GM06990 (cell line): Measurements from ENCODE around the gene EXOSC5.
"Not testable (repeated sequence)": the region's sequence is repeated elsewhere in the genome, so short reads cannot be mapped to it uniquely, and the experiment has no call there.

Experiments used
- DNase-seq: peaks from one replicate; pipeline ENCODE4 v3.0.0-alpha.2; 2011; ENCODE audit not compliant: insufficient read length; ENCODE audit errors: extremely low read depth
- H3K27me3 ChIP-seq: replicated peaks from 2 replicates; pipeline ENCODE4 v1.6.0; 2011; ENCODE audit warnings: low read length; ENCODE audit not compliant: control insufficient read depth, insufficient read depth
- H3K36me3 ChIP-seq: 2 replicates; pipeline ENCODE4 v1.5.1; 2011; ENCODE audit warnings: low read length; ENCODE audit not compliant: control insufficient read depth, insufficient read depth
- H3K4me3 ChIP-seq: replicated peaks from 2 replicates; pipeline ENCODE4 v1.5.1; 2011; ENCODE audit warnings: low read depth, mild to moderate bottlenecking, control low read depth, low read length
- TF ChIP-seq, protein P1 (sequence below): IDR thresholded peaks from 2 replicates; pipeline ENCODE4 v1.5.1; 2011; ENCODE audit warnings: low read length, control low read depth, mild to moderate bottlenecking, inconsistent platforms; ENCODE audit not compliant: insufficient read depth, poor library complexity, severe bottlenecking

Gene EXOSC5

DNA sequence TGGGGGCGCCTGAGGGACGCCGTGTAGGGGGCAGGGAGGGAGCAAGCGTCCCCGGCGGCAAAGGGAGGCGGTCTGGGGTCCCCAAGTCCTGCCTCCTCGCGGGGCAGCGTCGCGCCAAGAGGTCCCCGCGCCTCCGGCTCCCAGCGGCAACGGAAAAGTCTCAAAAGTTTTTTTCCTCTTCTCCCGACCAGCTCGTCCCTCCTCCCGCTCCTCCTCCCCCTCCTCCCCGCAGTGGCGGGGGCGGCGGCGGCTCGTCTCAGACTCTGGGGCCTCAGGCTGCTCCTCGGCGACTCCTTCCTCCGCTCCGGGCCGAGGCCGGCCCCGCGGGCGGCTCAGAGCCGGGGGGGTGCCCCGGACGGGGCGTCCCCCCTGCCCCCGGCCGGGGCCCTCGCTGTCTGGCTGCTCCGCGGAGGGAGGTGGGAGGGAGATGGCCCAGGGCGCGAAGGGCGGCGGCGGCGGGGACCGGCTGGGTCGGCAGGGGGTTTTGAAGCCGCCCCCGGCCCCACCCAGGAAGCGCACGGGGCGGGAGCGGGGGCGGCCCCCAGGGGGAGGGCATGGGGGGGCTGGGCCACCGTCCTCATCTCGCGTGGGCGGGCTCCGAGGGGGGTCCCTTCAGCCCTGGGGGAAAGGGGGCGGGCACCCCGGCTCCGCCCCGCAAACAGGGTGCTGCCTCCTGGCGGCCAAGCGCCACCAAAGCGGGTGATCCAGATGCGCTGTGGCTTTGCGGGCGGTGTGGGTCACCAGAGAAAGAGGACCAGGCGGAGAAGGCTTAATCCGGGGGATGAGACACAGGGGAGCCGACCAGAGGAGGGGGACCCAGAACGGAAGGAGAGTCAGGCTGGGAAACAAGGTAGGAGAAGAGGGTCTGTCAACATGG lies 43.5 kb downstream of the EXOSC5 start, which contains the start of gene TGFB1:
TGFB1 (minus strand) TSS at position 457 of the 877 bp plus-strand sequence. CDS start 878 bp downstream, outside the sequence.
- TF ChIP-seq, protein P1, sequence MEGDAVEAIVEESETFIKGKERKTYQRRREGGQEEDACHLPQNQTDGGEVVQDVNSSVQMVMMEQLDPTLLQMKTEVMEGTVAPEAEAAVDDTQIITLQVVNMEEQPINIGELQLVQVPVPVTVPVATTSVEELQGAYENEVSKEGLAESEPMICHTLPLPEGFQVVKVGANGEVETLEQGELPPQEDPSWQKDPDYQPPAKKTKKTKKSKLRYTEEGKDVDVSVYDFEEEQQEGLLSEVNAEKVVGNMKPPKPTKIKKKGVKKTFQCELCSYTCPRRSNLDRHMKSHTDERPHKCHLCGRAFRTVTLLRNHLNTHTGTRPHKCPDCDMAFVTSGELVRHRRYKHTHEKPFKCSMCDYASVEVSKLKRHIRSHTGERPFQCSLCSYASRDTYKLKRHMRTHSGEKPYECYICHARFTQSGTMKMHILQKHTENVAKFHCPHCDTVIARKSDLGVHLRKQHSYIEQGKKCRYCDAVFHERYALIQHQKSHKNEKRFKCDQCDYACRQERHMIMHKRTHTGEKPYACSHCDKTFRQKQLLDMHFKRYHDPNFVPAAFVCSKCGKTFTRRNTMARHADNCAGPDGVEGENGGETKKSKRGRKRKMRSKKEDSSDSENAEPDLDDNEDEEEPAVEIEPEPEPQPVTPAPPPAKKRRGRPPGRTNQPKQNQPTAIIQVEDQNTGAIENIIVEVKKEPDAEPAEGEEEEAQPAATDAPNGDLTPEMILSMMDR, result peak; percentile 92
- Histone ChIP-seq H3K27me3 (no peaks in the 10 kb centered on the region), H3K4me3 (peak within 1 kb of the TSS; percentile 94), H3K36me3 (peaks cover 2% of the 10 kb centered on the region)
- peak; percentile 93 for DNase-seq

DNA sequence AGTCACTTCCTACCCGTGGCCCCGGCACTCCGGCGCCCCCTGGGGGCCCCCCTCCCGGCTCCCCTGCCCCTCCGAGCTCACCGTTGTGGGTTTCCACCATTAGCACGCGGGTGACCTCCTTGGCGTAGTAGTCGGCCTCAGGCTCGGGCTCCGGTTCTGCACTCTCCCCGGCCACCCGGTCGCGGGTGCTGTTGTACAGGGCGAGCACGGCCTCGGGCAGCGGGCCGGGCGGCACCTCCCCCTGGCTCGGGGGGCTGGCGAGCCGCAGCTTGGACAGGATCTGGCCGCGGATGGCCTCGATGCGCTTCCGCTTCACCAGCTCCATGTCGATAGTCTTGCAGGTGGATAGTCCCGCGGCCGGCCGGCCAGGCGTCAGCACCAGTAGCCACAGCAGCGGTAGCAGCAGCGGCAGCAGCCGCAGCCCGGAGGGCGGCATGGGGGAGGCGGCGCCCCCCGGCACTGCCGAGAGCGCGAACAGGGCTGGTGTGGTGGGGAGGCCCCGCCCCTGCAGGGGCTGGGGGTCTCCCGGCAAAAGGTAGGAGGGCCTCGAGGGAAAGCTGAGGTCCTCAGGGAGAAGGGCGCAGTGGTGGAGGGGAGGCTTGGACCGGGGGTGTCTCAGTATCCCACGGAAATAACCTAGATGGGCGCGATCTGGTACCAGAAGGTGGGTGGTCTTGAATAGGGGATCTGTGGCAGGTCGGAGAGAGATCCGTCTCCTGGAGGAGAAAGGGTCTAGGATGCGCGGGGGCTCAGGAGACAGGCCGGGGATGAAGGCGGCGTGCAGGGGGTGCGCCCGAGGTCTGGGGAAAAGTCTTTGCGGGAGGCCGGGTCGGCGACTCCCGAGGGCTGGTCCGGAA lies 44.3 kb downstream of the EXOSC5 start:
- peak; percentile 88 for DNase-seq
- H3K36me3 ChIP-seq, result peaks cover 6% of the 10 kb centered on the region
- TF ChIP-seq, protein P1, result peak; percentile 93
- H3K4me3 ChIP-seq, result peak overlapping the region; percentile 94
- no peaks in the 10 kb centered on the region for H3K27me3 ChIP-seq

DNA sequence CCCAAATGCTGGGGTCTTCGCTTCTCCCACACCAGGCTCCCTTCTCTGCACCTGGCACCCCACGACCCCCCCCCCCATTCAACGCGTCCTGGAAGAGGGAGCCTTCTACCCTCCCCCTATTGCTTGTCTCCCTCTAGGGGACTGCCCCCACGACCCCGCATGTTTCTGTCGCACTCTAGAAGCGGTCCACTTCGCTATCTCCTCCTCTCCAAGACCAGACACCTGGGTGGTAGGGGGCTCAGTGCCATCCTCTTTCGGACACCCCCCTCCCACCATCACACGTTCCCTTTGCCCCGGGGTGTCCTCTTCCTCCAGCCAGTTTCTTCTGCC lies 44.9 kb downstream of the EXOSC5 start:
- H3K27me3 ChIP-seq, result no peaks in the 10 kb centered on the region
- DNase-seq, result no peak
- H3K36me3 ChIP-seq, result peaks cover 6% of the 10 kb centered on the region
- H3K4me3 ChIP-seq, result peak overlapping the region; percentile 94
- TF ChIP-seq, protein P1, result no peak

DNA sequence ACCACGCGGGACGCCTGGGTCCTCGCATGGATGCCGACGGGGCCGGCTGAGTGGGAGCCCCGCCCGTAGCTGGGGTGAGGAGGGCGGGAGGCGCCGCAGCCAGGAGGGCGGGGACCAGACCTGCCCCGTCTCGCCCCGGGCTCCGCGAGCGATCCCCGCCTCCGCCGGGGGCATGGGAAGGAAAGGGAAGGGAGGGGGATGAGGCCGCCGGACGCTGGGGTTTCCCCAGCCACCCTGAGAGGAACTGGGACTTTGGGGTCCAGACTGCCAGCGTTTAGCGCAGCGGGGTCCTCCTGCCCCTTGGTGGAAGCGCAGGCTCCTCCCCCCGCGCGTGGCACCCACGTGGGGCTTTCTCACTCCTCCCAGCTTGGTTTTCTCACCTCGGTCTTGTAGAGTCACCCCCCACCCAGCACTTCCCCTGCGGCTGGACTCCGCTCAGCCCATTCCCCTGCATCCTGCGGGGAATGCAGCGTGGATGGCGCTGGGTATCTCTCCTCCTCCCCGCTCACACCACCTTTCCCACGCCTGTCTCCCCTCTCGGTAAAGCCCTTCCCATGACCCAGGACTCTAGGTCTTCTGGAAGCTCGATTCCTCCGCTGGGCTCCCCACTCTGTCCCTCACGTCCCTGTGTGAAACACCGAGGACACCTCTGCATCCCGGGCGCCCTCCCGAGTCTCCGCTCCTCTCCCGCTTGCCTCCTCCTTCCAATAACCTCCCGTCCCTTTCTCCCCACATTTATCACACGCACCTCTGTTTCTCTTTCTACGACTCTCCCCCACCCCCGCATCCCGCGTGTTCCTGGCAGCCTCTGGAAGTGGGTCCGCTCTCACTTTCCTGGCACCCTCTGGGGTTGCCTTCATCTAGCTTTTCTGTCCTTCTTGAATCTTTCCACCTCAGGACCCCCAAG lies 45.6 kb downstream of the EXOSC5 start:
- H3K36me3 ChIP-seq, result peaks cover 8% of the 10 kb centered on the region
- peak overlapping the region; percentile 94 for H3K4me3 ChIP-seq
- TF ChIP-seq, protein P1, result no peak
- H3K27me3 ChIP-seq, result no peaks in the 10 kb centered on the region
- DNase-seq, result peak; percentile 89

DNA sequence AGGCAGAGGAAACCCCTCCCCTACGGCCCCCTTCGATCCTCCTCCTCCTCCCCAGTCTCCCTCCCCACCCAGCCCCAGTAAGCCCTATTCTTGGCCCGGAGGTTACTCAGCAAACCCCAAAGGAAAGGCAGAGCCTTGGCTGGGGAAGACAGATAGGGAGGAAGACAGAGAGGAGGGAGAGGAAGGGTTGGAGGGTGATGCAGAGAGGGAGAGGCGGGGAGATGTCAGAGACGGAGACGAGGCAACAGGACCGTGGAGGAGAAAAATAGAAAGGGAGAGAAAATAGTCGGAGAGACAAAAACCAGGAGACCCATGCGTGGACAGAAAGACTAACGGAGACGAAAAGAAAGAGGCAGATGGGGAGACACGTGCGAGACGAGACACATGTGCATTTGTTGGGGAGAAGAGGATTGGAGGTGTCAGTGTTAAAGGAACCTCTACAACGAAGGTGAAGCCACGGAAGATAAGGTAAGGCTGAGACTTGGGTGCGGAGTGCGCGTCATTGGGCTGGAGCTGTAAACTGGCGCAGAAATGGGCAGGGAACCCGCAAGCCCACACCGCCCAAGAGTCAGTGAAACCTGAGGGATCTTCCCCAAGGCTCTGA lies 46.3 kb downstream of the EXOSC5 start:
- Histone ChIP-seq H3K36me3 (peaks cover 8% of the 10 kb centered on the region), H3K27me3 (no peaks in the 10 kb centered on the region), H3K4me3 (peak overlapping the region; percentile 94)
- TF ChIP-seq, protein P1, result no peak
- no peak for DNase-seq

DNA sequence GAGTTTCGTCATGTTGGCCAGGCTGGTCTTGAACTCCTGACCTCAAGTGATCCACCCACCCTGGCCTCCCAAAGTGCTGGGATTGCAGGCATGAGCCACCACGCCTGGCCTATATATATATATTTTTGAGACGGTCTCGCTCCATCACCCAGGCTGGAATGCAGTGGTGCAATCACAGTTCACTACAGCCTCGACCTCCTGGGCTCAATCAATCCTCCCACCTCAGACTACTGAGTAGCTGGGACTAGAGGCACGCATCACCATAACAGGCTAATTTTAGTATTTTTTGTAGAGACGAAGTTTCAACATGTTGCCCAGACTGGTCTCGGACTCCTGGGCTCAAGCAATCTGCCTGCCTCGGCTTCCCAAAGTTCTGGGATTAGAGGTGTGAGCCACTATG lies 50.2 kb downstream of the EXOSC5 start:
- H3K36me3 ChIP-seq, result peaks cover 28% of the 10 kb centered on the region
- H3K4me3 ChIP-seq, result not testable (repeated sequence)

More for the DNA sequence above, 50.2 kb downstream of the EXOSC5 start:
- not testable (repeated sequence) for DNase-seq, H3K27me3 ChIP-seq
